DND-41 (cell line): ENCODE results near the gene VAX1.
"Not testable (repeated sequence)": the region's sequence is repeated elsewhere in the genome, so short reads cannot be mapped to it uniquely, and the experiment has no call there.

Source experiments
- EZH2 ChIP-seq: IDR thresholded peaks from 3 replicates; pipeline ENCODE4 v1.6.1; 2012; ENCODE audit warnings: borderline replicate concordance, low read depth, mild to moderate bottlenecking, moderate library complexity, low read length, inconsistent platforms; ENCODE audit not compliant: severe bottlenecking
- TF ChIP-seq, protein P1 (sequence below): IDR thresholded peaks from 2 replicates; pipeline ENCODE4 v1.5.1; 2012; ENCODE audit warnings: borderline replicate concordance, low read length, moderate library complexity, mild to moderate bottlenecking; ENCODE audit not compliant: poor library complexity, severe bottlenecking; ENCODE audit errors: extremely low read depth

DNA sequence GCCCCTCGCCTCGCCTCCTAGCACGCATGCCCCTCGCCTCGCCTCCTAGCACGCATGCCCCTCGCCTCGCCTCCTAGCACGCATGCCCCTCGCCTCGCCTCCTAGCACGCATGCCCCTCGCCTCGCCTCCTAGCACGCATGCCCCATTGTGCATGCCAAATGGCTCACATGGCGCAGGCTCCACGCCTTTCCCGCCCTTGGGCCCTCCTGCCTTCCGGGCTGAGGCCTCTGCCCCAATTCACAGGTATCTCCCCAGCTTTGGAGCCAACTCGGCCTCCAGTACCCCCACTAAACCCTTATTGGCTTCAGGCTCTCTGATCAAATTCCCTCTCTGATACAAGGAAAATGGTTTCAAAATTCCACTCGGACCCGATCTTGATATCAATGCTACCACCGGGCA is 11.4 kb downstream of the VAX1 start:
- TF ChIP-seq, protein P1, sequence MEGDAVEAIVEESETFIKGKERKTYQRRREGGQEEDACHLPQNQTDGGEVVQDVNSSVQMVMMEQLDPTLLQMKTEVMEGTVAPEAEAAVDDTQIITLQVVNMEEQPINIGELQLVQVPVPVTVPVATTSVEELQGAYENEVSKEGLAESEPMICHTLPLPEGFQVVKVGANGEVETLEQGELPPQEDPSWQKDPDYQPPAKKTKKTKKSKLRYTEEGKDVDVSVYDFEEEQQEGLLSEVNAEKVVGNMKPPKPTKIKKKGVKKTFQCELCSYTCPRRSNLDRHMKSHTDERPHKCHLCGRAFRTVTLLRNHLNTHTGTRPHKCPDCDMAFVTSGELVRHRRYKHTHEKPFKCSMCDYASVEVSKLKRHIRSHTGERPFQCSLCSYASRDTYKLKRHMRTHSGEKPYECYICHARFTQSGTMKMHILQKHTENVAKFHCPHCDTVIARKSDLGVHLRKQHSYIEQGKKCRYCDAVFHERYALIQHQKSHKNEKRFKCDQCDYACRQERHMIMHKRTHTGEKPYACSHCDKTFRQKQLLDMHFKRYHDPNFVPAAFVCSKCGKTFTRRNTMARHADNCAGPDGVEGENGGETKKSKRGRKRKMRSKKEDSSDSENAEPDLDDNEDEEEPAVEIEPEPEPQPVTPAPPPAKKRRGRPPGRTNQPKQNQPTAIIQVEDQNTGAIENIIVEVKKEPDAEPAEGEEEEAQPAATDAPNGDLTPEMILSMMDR = not testable (repeated sequence)
- not testable (repeated sequence) for TF ChIP-seq EZH2
